ENCODE results near the gene PEX6.

Gene PEX6

GRCh38 chr6:42932412-42932811, 46.6 kb downstream of the PEX6 start:
- DNase-seq = no peak

GRCh38 chr6:42929821-42930360, 49.1 kb downstream of the PEX6 start:
- no peak for DNase-seq

GRCh38 chr6:42928986-42929820, 49.8 kb downstream of the PEX6 start, which contains the start of gene CNPY3:
CNPY3 (plus strand) TSS chr6:42929480; CDS start chr6:42929571, 91 bp downstream.
- DNase-seq = peak; percentile 92

GRCh38 chr6:42925248-42925857, 53.6 kb downstream of the PEX6 start:
- no peak for DNase-seq

GRCh38 chr6:42923666-42924065, 55.3 kb downstream of the PEX6 start:
- DNase-seq = no peak

- no peak for DNase-seq
Observed at GRCh38 chr6:42921801-42922200, 57.2 kb downstream of the PEX6 start.

- DNase-seq = no peak
Observed at GRCh38 chr6:42916288-42916687, 62.7 kb downstream of the PEX6 start.

GRCh38 chr6:42915732-42916131, 63.2 kb downstream of the PEX6 start, which contains the start of gene PTCRA:
PTCRA (plus strand) TSS chr6:42916053; CDS start chr6:42916070, 17 bp downstream.
- no peak for DNase-seq

- no peak for DNase-seq
Observed at GRCh38 chr6:42914546-42914945, 64.4 kb downstream of the PEX6 start.

Data from NCI-H1436 treated with DMSO at 0.1 percent for 48 hours (cell line).